Measurements from ENCODE around the gene GRM8. TPM values are rescaled to one million over a fixed set of nuclear protein-coding genes. Genes with fewer than 3 reads are reported as not detected.

GRM8 gene
- total RNA-seq, 1 experiment from 2014 or later, result not detected

- intact Hi-C loops (cut with micrococcal nuclease), result no loop called here
- CTCF ChIA-PET, result no interaction called here
- Histone ChIP-seq H3K9me3 (ENCODE audit: low read length) (no peaks in the 10 kb centered on the region), H3K36me3 (ENCODE audit: low read depth, low read length) (no peaks in the 10 kb centered on the region), H3K27me3 (ENCODE audit: low read length) (no peaks in the 10 kb centered on the region), H3K4me1 (ENCODE audit: insufficient read depth, low read length) (no peaks in the 10 kb centered on the region), H3K4me2 (ENCODE audit: low read length) (no peak overlapping the region), H4K20me1 (ENCODE audit: low read length) (no peaks in the 10 kb centered on the region), H3K9me2 (replicated peaks; ENCODE audit: low read length) (no peaks in the 10 kb centered on the region), H2AFZ (ENCODE audit: low read length) (no peak overlapping the region), H3K27ac (ENCODE audit: low read length) (no peak overlapping the region), H3K9ac (ENCODE audit: low read length) (no peak overlapping the region), H3K79me2 (ENCODE audit: low read length) (no peaks in the 10 kb centered on the region), H3K4me3 (ENCODE audit: low read length) (no peak overlapping the region), H3F3A (ENCODE audit: low read length, unreplicated experiment) (no peaks in the 10 kb centered on the region)
- DNase-seq, result no peak
- TF ChIP-seq EZH2 (IDR thresholded peaks at IDR 0.05; ENCODE audit: low read length, unreplicated experiment), result no peak
- no peak for TF ChIP-seq EZH2phosphoT487 (IDR thresholded peaks at IDR 0.05; ENCODE audit: borderline replicate concordance, low read length)
- TF ChIP-seq CTCF (conservative IDR thresholded peaks at IDR 0.05; ENCODE audit: low read depth, low read length), result no peak
- BruUV-seq (replicated peaks), result no TSS peak
- POLR2A ChIA-PET (ENCODE audit: unreplicated experiment), result no interaction called here
- ATAC-seq, result no peak
Measured at GRCh38 chr7:126445991-126446390, 806.8 kb downstream of the GRM8 start.

- Histone ChIP-seq H2AFZ (ENCODE audit: low read length) (no peak overlapping the region), H3K36me3 (ENCODE audit: low read depth, low read length) (no peaks in the 10 kb centered on the region), H4K20me1 (ENCODE audit: low read length) (no peaks in the 10 kb centered on the region), H3K79me2 (ENCODE audit: low read length) (no peaks in the 10 kb centered on the region), H3K4me3 (ENCODE audit: low read length) (no peak overlapping the region), H3K9me3 (ENCODE audit: low read length) (no peaks in the 10 kb centered on the region), H3K27me3 (ENCODE audit: low read length) (no peaks in the 10 kb centered on the region), H3K9ac (ENCODE audit: low read length) (no peak overlapping the region), H3K4me1 (ENCODE audit: insufficient read depth, low read length) (no peaks in the 10 kb centered on the region), H3K27ac (ENCODE audit: low read length) (no peak overlapping the region), H3K9me2 (replicated peaks; ENCODE audit: low read length) (no peaks in the 10 kb centered on the region), H3K4me2 (ENCODE audit: low read length) (no peak overlapping the region), H3F3A (ENCODE audit: low read length, unreplicated experiment) (no peaks in the 10 kb centered on the region)
- ChIA-PET POLR2A (ENCODE audit: unreplicated experiment) (no interaction called here), CTCF (no interaction called here)
- ATAC-seq (no peak), DNase-seq (no peak)
- intact Hi-C loops (cut with micrococcal nuclease), result no loop called here
- BruUV-seq (replicated peaks), result no TSS peak
- TF ChIP-seq EZH2 (IDR thresholded peaks at IDR 0.05; ENCODE audit: low read length, unreplicated experiment), result no peak
- no peak for TF ChIP-seq CTCF (conservative IDR thresholded peaks at IDR 0.05; ENCODE audit: low read depth, low read length)
- TF ChIP-seq EZH2phosphoT487 (IDR thresholded peaks at IDR 0.05; ENCODE audit: borderline replicate concordance, low read length), result no peak
Measured at GRCh38 chr7:126443951-126444350, 808.8 kb downstream of the GRM8 start.

GRCh38 chr7:126442908-126443307 lies 809.8 kb downstream of the GRM8 start:
- no peaks in the 10 kb centered on the region for H3K27me3 ChIP-seq (ENCODE audit: low read length)
- intact Hi-C loops (cut with micrococcal nuclease), result no loop called here
- H3K36me3 ChIP-seq (ENCODE audit: low read depth, low read length), result no peaks in the 10 kb centered on the region
- no peaks in the 10 kb centered on the region for H3K4me1 ChIP-seq (ENCODE audit: insufficient read depth, low read length)
- ATAC-seq, result no peak
- H4K20me1 ChIP-seq (ENCODE audit: low read length), result no peaks in the 10 kb centered on the region
- no peak overlapping the region for H3K27ac ChIP-seq (ENCODE audit: low read length)
- no peaks in the 10 kb centered on the region for H3K9me2 ChIP-seq (replicated peaks; ENCODE audit: low read length)
- H3F3A ChIP-seq (ENCODE audit: low read length, unreplicated experiment), result no peaks in the 10 kb centered on the region
- peaks cover 2% of the 10 kb centered on the region; the same call in 1 of the 2 replicates for H3K9me3 ChIP-seq (ENCODE audit: low read length)
- H3K4me3 ChIP-seq (ENCODE audit: low read length), result no peak overlapping the region
- no peak overlapping the region for H3K4me2 ChIP-seq (ENCODE audit: low read length)
- ChIA-PET CTCF (no interaction called here), POLR2A (ENCODE audit: unreplicated experiment) (no interaction called here)
- no peak overlapping the region for H2AFZ ChIP-seq (ENCODE audit: low read length)
- H3K9ac ChIP-seq (ENCODE audit: low read length), result no peak overlapping the region
- no peak for DNase-seq
- no TSS peak for BruUV-seq (replicated peaks)
- no peaks in the 10 kb centered on the region for H3K79me2 ChIP-seq (ENCODE audit: low read length)
- TF ChIP-seq CTCF (conservative IDR thresholded peaks at IDR 0.05; ENCODE audit: low read depth, low read length) (no peak), EZH2 (IDR thresholded peaks at IDR 0.05; ENCODE audit: low read length, unreplicated experiment) (no peak), EZH2phosphoT487 (IDR thresholded peaks at IDR 0.05; ENCODE audit: borderline replicate concordance, low read length) (no peak)

All from PC-3 (cell line).